Fibroblast of pulmonary artery (primary cell): Measurements from ENCODE around the gene COPS2.

Experiments used
- DNase-seq: peaks from one replicate; pipeline ENCODE4 v3.0.0-alpha.2; 2010; ENCODE audit warnings: low read depth
- H3K4me3 ChIP-seq: replicated peaks from 2 replicates; pipeline ENCODE4 v1.5.1; 2011; ENCODE audit warnings: low read depth, mild to moderate bottlenecking, control low read depth, low read length, moderate library complexity
- CTCF ChIP-seq: IDR thresholded peaks from 2 replicates; pipeline ENCODE4 v1.5.1; 2011; ENCODE audit warnings: mild to moderate bottlenecking, control low read depth, low read length, inconsistent platforms; ENCODE audit errors: missing control alignments

COPS2 gene

GRCh38 chr15:49155834-49156627 lies 632 bp upstream of the COPS2 start:
- DNase-seq, result peak; percentile 41
- peak overlapping the region; percentile 100 for H3K4me3 ChIP-seq
- TF ChIP-seq CTCF, result no peak

- peak overlapping the region; percentile 100 for H3K4me3 ChIP-seq
- no peak for TF ChIP-seq CTCF
These were observed 645 bp downstream of the COPS2 start for GRCh38 chr15:49154799-49155109.

GRCh38 chr15:49154359-49154758 lies 1.0 kb downstream of the COPS2 start:
- H3K4me3 ChIP-seq, result peak overlapping the region; percentile 100
- no peak for TF ChIP-seq CTCF
- peak; percentile 27 for DNase-seq

More at GRCh38 chr15:49154799-49155109, 645 bp downstream of the COPS2 start:
- peak; percentile 13 for DNase-seq

- TF ChIP-seq CTCF, result no peak
- H3K4me3 ChIP-seq, result no peak overlapping the region
- DNase-seq, result no peak
These were observed 2.7 kb downstream of the COPS2 start for GRCh38 chr15:49152552-49153312.

GRCh38 chr15:49151831-49152230 lies 3.6 kb downstream of the COPS2 start:
- no peak overlapping the region for H3K4me3 ChIP-seq
- DNase-seq, result no peak

GRCh38 chr15:49148727-49149126 lies 6.7 kb downstream of the COPS2 start:
- DNase-seq, result no peak
- no peak overlapping the region for H3K4me3 ChIP-seq
- no peak for TF ChIP-seq CTCF

More at GRCh38 chr15:49151831-49152230, 3.6 kb downstream of the COPS2 start:
- no peak for TF ChIP-seq CTCF
